NT2/D1 (cell line): ENCODE data around the gene GYPA.
"Not testable (repeated sequence)": the region's sequence is repeated elsewhere in the genome, so short reads cannot be mapped to it uniquely, and the experiment has no call there.

Experiments
- SUZ12 ChIP-seq: IDR thresholded peaks from 2 replicates; pipeline ENCODE4 v1.6.1; 2011; ENCODE audit not compliant: insufficient read length, insufficient read depth; ENCODE audit errors: extremely low read depth
- YY1 ChIP-seq: IDR thresholded peaks from 2 replicates; pipeline ENCODE4 v1.6.1; 2011; ENCODE audit not compliant: insufficient read length, insufficient read depth
- ZNF274 ChIP-seq: IDR thresholded peaks from 2 replicates; pipeline ENCODE4 v1.6.1; 2011; ENCODE audit warnings: mild to moderate bottlenecking, low read depth, low read length

DNA sequence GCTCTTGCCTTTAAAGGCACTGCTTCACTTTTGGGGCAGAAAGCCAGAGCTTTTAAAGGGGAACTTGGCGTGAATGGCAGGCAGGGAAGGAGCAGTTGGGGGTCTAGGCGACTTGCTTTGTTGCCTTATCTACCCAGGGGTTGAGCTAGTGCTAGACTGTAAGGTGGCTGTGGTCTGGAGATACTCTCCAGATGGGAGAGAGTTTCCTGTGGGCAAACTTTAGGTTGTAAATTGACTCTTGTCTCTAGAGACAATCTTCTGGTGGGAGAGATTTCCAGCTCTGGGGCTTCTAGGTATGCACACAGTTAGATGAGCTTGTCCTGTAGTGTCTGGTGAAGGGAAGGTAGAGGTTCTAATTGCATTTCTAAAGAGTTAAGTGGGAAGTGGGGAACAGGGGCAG is 61.8 kb downstream of the GYPA start:
- not testable (repeated sequence) for TF ChIP-seq YY1, ZNF274, SUZ12
